Mammary epithelial cell (primary cell): ENCODE data around the gene NDUFA8.

Experiments used
- EZH2 ChIP-seq: IDR thresholded peaks from 2 replicates; pipeline ENCODE4 v1.6.1; 2012; ENCODE audit warnings: low read length, inconsistent platforms, borderline replicate concordance
- TF ChIP-seq, protein P1 (sequence below), 2 donors: IDR thresholded peaks in 1 of 2; conservative IDR thresholded peaks in 1 of 2; 2 replicates each; pipeline ENCODE4 v1.5.1; 2011 to 2012; ENCODE audit warnings: inconsistent platforms in 2 of 2, low read length in 2 of 2, mild to moderate bottlenecking in 2 of 2, control low read depth in 1 of 2, low read depth in 1 of 2; ENCODE audit not compliant: insufficient read depth in 1 of 2; ENCODE audit errors: extremely low read depth in 1 of 2

DNA sequence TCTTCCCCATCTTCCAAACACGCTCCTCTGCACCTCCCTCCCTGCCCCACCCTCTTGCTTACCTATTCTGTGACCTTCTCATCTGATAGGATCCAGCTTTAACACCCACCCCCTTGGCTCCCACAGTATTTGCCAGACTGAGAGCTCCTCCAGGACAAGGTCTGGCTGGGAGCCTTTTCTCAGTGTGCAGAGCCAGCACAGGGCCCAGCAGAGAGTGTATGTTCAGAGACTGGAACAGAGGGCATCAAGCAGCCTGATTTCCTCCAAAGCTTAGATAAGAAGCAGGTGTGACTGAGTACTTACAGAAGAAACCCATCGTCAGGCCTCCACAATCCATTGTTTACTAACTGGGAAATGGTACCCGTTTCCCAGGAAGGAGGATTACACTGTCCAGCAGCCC is 42.5 kb upstream of the NDUFA8 start:
- TF ChIP-seq EZH2: no peak
- TF ChIP-seq, protein P1, sequence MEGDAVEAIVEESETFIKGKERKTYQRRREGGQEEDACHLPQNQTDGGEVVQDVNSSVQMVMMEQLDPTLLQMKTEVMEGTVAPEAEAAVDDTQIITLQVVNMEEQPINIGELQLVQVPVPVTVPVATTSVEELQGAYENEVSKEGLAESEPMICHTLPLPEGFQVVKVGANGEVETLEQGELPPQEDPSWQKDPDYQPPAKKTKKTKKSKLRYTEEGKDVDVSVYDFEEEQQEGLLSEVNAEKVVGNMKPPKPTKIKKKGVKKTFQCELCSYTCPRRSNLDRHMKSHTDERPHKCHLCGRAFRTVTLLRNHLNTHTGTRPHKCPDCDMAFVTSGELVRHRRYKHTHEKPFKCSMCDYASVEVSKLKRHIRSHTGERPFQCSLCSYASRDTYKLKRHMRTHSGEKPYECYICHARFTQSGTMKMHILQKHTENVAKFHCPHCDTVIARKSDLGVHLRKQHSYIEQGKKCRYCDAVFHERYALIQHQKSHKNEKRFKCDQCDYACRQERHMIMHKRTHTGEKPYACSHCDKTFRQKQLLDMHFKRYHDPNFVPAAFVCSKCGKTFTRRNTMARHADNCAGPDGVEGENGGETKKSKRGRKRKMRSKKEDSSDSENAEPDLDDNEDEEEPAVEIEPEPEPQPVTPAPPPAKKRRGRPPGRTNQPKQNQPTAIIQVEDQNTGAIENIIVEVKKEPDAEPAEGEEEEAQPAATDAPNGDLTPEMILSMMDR (conservative IDR thresholded peaks at IDR 0.05 in 1 of 2, IDR thresholded peaks at IDR 0.05 in 1 of 2; ENCODE audit: extremely low read depth in 1 of 2, insufficient read depth in 1 of 2, low read depth in 1 of 2, low read length in 2 of 2): no peak
